ENCODE measurements around the gene STK25. TPM values are rescaled to one million over a fixed set of nuclear protein-coding genes. Genes with fewer than 3 reads are reported as not detected.

Gene STK25
- total and polyA plus RNA-seq, 10 of the 15 experiments (the other 5 are each of a cell fraction or from before 2014, with no cell fraction given), result 6.0 to 154 (median 89.3) TPM

- Histone ChIP-seq H3K36me3 (ENCODE audit: control insufficient read depth in 2 of 2, insufficient read depth in 2 of 2, low read length in 1 of 2) (no peaks in the 10 kb centered on the region; a peak in 1 of 4 replicates), H3K4me1 (ENCODE audit: control insufficient read depth, insufficient read depth, low read length) (no peaks in the 10 kb centered on the region), H3K4me3 (no peak overlapping the region), H3K9me3 (replicated peaks; ENCODE audit: control insufficient read depth, insufficient read depth, low read length) (no peaks in the 10 kb centered on the region), H4K20me1 (ENCODE audit: control insufficient read depth, insufficient read depth) (no peaks in the 10 kb centered on the region), H3K27me3 (replicated peaks in 1 of 2; ENCODE audit: control insufficient read depth in 2 of 2, insufficient read depth in 2 of 2, low read length in 1 of 2) (no peaks in the 10 kb centered on the region), H3K4me2 (ENCODE audit: control insufficient read depth, insufficient read depth) (no peak overlapping the region), H3K79me2 (ENCODE audit: control insufficient read depth, insufficient read depth, low read length) (no peaks in the 10 kb centered on the region), H3K9ac (ENCODE audit: control insufficient read depth, insufficient read depth, low read length) (no peak overlapping the region), H3K27ac (ENCODE audit: control insufficient read depth, insufficient read depth) (no peak overlapping the region), H2AFZ (ENCODE audit: control insufficient read depth, low read depth, low read length) (no peak overlapping the region)
- RAD21 ChIA-PET (ENCODE audit: unreplicated experiment), result no interaction called here
- no peak for DNase-seq (ENCODE audit: low read depth, low spot score)
- CTCF ChIA-PET, result no interaction called here
- BruUV-seq (replicated peaks), result no TSS peak
- in situ Hi-C loops (cut with MboI) (no loop called here), intact Hi-C loops (cut with micrococcal nuclease; ENCODE audit: unreplicated experiment) (no loop called here)
- FAIRE-seq, result no peak
- no peak for TF ChIP-seq CREB1 (IDR thresholded peaks at IDR 0.05; ENCODE audit: low read depth)
- TF ChIP-seq EGR1 (IDR thresholded peaks at IDR 0.05; ENCODE audit: borderline replicate concordance in 1 of 2, low read depth in 2 of 2, low read length in 2 of 2), result no peak
- TF ChIP-seq TCF3 (IDR thresholded peaks at IDR 0.05; ENCODE audit: borderline replicate concordance, insufficient read depth, low read depth, low read length), result no peak
- TF ChIP-seq POLR2AphosphoS2 (IDR thresholded peaks at IDR 0.05; ENCODE audit: low read depth, low read length), result no peak
- no peak for TF ChIP-seq RFX5 (IDR thresholded peaks at IDR 0.05; ENCODE audit: low read depth, low read length)
- no peak for TF ChIP-seq NBN (IDR thresholded peaks at IDR 0.05)
- no peak for TF ChIP-seq ZNF24 (IDR thresholded peaks at IDR 0.05)
- TF ChIP-seq KAT2A (conservative IDR thresholded peaks at IDR 0.05; ENCODE audit: control insufficient read depth, low read depth, low read length), result no peak
- no peak for TF ChIP-seq MLLT1 (IDR thresholded peaks at IDR 0.05)
- no peak for TF ChIP-seq SUZ12 (IDR thresholded peaks at IDR 0.05; ENCODE audit: unreplicated experiment)
- TF ChIP-seq POLR2AphosphoS5 (IDR thresholded peaks at IDR 0.05; ENCODE audit: low read length), result no peak
- no peak for TF ChIP-seq JUNB (IDR thresholded peaks at IDR 0.05)
- ATAC-seq, result no peak
- 82% methylated on average over 18 of the region's 18 CpGs for WGBS (ENCODE audit: insufficient coverage, insufficient replicate concordance, low lambda C conversion rate, missing lambda C conversion rate)
- SMC1A ChIA-PET (ENCODE audit: uncharacterized antibody, unreplicated experiment), result interaction anchor here (1.5 kb wide), 1 partner anchor 27 kb away, joined by 4 read pairs; no protein-coding TSS in a partner anchor
- POLR2A ChIA-PET, result no interaction called here
Measured at GRCh38 chr2:241479026-241479898, 29.1 kb downstream of the STK25 start.
